HG03378 (cell line): ENCODE measurements around the gene ZNF121.
"Not testable (repeated sequence)": the region's sequence is repeated elsewhere in the genome, so short reads cannot be mapped to it uniquely, and the experiment has no call there.

Source experiments
- ATAC-seq: cut with Tn5 transposase; IDR thresholded peaks from one replicate; pipeline ENCODE4 v1.9.1; 2021; ENCODE audit warnings: mild to moderate bottlenecking, moderate library complexity; ENCODE audit not compliant: unreplicated experiment

ZNF121 gene

GRCh38 chr19:9539201-9539600, 45.1 kb downstream of the ZNF121 start:
- not testable (repeated sequence) for ATAC-seq

GRCh38 chr19:9538183-9539058, 45.9 kb downstream of the ZNF121 start, which contains the start of gene ZNF426:
TSS of gene ZNF426 (minus strand) at chr19:9538645. CDS start at chr19:9536232, 2,413 bp downstream.
- no peak for ATAC-seq

GRCh38 chr19:9535934-9536333, 48.4 kb downstream of the ZNF121 start:
- ATAC-seq: no peak

GRCh38 chr19:9531933-9532332, 52.4 kb downstream of the ZNF121 start:
- ATAC-seq: no peak

DNA sequence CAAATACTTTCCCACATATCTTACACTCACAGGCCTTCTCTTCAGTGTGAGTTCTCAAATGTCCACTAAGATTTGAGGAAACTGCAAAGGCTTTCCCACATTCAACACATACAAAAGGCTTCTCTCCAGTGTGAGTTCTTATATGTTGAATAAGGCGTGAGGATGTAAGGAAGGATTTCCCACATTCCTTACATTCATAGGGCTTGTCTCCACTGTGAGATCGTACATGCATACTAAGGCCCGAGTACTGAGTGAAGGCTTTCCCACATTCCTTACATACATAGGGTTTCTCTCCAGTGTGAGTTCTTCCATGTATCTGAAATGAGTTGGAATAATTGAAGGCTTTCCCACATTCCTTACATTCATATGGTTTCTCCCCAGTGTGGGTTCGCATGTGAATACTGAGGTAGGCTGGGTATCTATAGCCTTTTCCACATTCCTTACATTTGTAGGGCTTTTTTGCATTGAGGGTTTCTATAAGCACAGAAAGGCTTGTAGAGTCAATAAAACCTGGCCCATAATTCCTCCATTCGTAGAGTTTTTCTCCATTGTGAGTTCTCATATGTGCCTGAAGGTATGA, 55.5 kb downstream of the ZNF121 start:
- no peak for ATAC-seq

DNA sequence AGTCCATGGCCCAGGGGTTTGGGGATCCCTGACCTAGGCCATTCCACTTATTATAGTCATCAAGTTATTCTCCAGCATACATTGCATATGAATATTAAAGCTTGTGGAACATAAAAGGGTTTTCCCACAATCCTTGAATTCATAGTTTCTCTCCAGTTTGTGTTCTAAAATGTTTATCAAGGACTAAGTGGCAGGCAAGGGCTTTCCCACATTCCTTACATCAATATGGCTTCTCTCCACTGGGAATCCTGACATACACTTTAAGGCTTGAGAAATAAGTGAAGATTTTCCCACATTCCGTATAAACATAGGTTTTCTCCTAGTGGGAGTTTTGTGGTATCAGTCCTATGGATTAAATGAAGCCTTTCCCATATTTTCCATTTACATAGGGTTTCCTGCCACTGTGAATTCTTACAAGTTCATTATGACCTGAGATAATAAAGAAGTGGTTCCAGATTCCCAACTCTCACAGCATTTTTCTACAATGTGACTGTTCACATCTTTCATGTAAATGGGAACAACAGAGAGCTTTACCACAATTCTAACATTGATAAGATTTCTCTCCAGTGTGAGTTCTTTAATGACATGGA, 60.3 kb downstream of the ZNF121 start:
- no peak for ATAC-seq
